GM18907 (cell line): Measurements from ENCODE around the gene ISL1.

Experiments
- ATAC-seq: cut with Tn5 transposase; IDR thresholded peaks from one replicate; pipeline ENCODE4 v1.9.1; 2021; ENCODE audit warnings: mild to moderate bottlenecking, moderate library complexity; ENCODE audit not compliant: unreplicated experiment

Gene ISL1

GRCh38 chr5:51383131-51384121, at the start of gene ISL1:
Gene ISL1 (plus strand): TSS chr5:51383448. CDS start chr5:51383672, 224 bp downstream.
- no peak for ATAC-seq

- ATAC-seq, result no peak
Measured at GRCh38 chr5:51336878-51337277, 46.4 kb upstream of the ISL1 start.

DNA sequence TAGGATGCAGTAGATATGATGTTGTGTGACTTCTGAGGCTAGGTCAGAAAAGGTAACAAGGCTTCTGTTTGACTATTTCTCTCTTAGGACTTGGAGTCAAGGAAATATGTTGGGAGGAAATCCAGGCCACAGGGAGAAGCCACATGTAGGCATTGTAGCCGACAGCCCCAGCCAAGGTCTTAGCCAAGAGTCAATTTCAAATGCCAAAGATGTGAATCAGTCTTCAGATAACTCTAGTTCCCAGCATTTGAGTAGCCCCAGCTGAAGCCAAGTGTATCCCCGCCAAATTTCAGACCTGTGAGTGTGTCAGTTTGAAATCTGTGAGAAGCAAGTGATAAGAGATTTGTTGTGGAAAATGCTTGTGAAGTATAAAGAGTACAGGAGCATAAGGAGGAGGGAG, 38.1 kb upstream of the ISL1 start:
- ATAC-seq, result no peak

DNA sequence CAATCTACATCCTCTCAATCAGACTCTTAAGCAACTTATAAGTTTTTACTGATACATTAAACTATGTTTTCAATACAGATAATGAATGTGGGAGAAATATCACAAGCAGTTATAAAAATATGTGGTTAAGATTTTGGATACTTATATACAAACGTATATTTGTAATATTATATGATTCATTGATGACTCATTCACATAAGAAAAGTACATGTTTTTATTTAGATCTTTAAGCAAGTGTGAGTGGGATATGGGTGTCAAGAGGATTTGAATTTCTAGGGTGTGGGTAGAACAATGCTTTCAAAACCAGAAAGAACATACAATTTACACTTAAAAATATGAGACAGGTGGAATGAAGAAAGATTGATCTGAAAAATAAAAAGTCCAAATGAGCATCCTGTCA, 36.1 kb upstream of the ISL1 start:
- ATAC-seq, result no peak

DNA sequence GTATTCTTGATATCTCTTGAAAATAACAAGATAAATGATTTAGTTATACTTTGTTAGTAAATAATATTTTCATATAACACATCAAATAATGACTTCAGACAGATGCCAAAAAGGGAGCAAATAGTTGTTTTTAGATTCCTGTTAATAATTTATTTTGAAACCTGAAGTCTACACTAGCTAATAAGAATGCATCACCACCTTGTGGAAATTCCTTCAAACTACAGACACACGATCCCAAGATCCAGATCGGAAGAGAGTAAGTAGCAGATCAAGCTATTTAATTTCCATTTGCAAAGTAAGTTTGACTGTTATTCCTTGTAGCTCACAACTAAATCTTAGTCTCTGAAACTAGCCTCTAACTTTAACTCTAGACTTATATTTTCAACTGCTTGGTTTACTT, 35.5 kb upstream of the ISL1 start:
- ATAC-seq, result no peak

DNA sequence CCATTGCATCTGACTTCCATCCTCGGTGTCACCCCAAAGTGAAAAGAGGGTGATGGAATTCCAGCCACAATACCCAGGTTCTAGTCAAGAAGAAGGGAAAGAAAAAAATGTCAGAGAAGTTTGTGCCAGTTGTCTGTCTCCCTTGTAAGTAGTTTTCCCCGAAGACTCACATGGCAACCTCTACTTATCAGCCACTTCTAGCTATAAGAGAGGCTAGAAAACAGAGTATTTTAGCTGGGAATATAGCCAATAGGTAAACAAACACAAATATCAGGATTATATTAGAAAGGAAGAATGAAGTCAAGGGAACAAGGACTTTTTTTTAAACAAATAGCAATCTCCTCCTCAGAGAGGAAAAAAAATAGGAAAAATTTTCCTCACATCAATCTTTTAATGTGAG, 12.2 kb upstream of the ISL1 start:
- no peak for ATAC-seq

DNA sequence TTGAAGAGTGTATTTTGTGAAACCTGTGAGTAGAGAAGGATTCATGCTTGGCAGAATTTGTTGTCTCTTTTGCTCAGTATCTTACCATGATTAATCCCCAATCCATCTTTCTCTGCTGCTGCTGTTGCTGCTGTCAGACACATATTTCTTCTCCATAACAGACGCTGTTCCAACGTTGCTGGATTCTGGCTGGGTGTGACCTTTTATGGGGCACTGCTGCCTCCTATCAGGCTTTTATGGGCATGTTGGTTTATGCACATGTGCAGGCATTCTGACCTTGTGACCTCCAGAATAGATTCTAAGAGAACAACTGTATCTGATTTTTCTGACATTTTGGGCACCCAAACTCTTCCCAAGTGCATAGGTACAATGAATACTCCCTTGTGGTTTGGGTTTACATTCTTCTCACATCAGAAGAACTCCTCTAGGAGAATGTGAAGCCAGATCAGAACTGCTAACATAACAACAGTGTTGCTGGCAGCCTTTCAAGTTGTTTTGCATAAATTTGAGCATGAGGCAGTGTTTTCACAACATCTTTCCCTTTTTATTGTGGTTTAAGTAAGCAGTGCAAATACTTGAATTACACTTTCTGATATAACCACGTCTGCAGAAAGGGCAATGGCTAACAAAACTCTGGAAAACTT, 9.2 kb upstream of the ISL1 start:
- ATAC-seq, result no peak

GRCh38 chr5:51375084-51375483, 8.2 kb upstream of the ISL1 start:
- ATAC-seq, result no peak

- ATAC-seq, result no peak
Measured at GRCh38 chr5:51376509-51376908, 6.7 kb upstream of the ISL1 start.

GRCh38 chr5:51377151-51378060, 5.8 kb upstream of the ISL1 start:
- ATAC-seq, result no peak

GRCh38 chr5:51378061-51378409, 5.2 kb upstream of the ISL1 start:
- ATAC-seq, result no peak

- no peak for ATAC-seq
Measured at GRCh38 chr5:51378448-51379330, 4.6 kb upstream of the ISL1 start.

DNA sequence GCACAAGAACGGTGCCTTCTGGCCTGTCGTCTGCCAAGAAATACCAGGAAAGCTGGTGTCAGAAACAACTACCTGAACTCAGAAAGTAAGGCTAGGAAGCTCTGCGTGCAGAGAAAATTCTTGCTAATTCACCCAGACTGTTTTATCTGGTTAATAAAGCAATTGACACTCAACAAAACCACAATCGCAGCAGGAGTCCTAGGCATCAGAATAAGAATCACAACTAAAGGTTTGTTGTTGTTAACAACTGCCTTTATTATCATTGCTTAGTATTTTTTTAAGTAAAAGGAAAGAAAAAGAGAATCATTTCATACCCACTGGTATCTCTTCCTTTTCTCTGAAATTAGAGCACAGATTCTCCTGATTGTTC, 3.9 kb upstream of the ISL1 start:
- ATAC-seq, result no peak

GRCh38 chr5:51380603-51381207, 2.5 kb upstream of the ISL1 start:
- ATAC-seq, result no peak

DNA sequence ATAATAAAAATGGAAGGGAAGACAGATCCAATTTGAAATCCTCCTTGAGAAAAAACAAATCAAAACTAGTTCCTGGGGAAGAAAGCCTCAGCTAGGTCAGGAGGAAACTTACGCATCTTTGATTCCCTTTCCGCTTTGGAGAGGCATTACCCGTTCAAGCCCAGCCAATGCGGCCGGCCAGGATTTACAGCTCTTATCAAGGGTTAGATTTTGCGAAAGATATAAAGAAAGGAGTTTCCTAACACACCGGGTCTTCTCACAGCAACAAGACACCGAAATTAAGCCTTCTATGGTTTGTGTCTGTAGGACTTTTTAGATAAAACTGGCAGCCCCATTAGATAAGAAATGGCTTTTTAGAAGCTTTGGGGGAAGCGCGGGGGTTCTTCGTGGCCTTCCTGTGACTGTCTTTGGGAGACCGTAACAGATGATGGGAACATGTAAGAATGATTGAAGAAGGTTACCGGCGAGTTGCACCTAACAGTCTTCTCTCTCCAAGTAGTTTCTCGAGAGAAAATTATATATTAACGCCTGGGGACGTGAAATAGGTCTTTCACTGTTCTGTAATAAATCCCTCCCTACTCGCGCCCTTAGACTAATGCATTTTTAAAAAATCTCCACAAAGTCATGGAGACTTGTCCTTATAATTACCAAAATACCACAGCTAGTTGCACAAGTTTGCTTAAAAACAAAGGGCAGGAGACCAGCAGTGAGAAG, 1.3 kb upstream of the ISL1 start:
- ATAC-seq, result no peak

GRCh38 chr5:51382521-51383130, 622 bp upstream of the ISL1 start:
- no peak for ATAC-seq

GRCh38 chr5:51384281-51384840, 1.1 kb downstream of the ISL1 start:
- ATAC-seq, result no peak

- no peak for ATAC-seq
Measured at GRCh38 chr5:51385216-51385615, 2.0 kb downstream of the ISL1 start.
